Activated CD4-positive, alpha-beta T cell treated with anti-CD3 and anti-CD28 coated beads for 36 hours (primary cell): ENCODE data around the gene ARHGAP15. TPM values are rescaled to one million over a fixed set of nuclear protein-coding genes. Genes with fewer than 3 reads are reported as not detected.

ENCODE experiments used
- ATAC-seq: fragments of 200-7000 bp; cut with Tn5 transposase; one replicate; pipeline ENCODE4 v1.10.0; 2021; ENCODE audit warnings: mild to moderate bottlenecking, moderate library complexity
- CTCF ChIA-PET: fragments of 350-600 bp; sonication (Branson Sonifier 250); formaldehyde crosslinking; loops from one replicate; lab custom pipeline; 2021; ENCODE audit warnings: antibody characterized with exemption; lab: Charles Lee
- POLR2A ChIA-PET: fragments of 350-600 bp; sonication (Branson Sonifier 250); formaldehyde crosslinking; loops from one replicate; lab custom pipeline; 2021; ENCODE audit warnings: antibody characterized with exemption, inconsistent platforms; lab: Charles Lee
- DNase-seq: peaks from one replicate; pipeline ENCODE4 v3.0.0-alpha.2; 2020
- H3K27ac Mint-ChIP-seq: one replicate; pipeline ENCODE4 v1.8.0; 2021; ENCODE audit warnings: mixed read lengths
- H3K27me3 Mint-ChIP-seq: one replicate; pipeline ENCODE4 v1.8.0; 2021; ENCODE audit warnings: mixed read lengths
- H3K36me3 Mint-ChIP-seq: one replicate; pipeline ENCODE4 v1.8.0; 2021; ENCODE audit warnings: low read depth, mixed read lengths
- H3K4me1 Mint-ChIP-seq: one replicate; pipeline ENCODE4 v1.8.0; 2021; ENCODE audit warnings: mixed read lengths
- H3K4me3 Mint-ChIP-seq: one replicate; pipeline ENCODE4 v1.8.0; 2021; ENCODE audit warnings: mild to moderate bottlenecking, moderate library complexity, mixed read lengths
- H3K9me3 Mint-ChIP-seq: one replicate; pipeline ENCODE4 v1.8.0; 2021; ENCODE audit warnings: low read depth, mixed read lengths
- intact Hi-C, 2 experiments: fragments of 100-400 bp; cut with DNase I in 1 of 2; cut with micrococcal nuclease in 1 of 2; formaldehyde crosslinking; loops; one replicate each; pipeline versions ENCODE4 v1.14.2 to v1.15.1; 2022 to 2024; cut with DNase I, micrococcal nuclease
- total RNA-seq, 2 experiments: library from RNA; stranded (reverse); gene quantifications; one replicate each; pipeline ENCODE4 v1.2.3, GENCODE V29; 2021

Gene ARHGAP15
- total RNA-seq, 2 experiments from 2014 or later, result 62.6 to 64.3 TPM

GRCh38 chr2:143690235-143690634 lies 561.0 kb downstream of the ARHGAP15 start:
- Mint-ChIP-seq H3K9me3 (no peaks in the 10 kb centered on the region), H3K27me3 (no peaks in the 10 kb centered on the region), H3K4me1 (peaks cover 53% of the 10 kb centered on the region), H3K36me3 (peaks cover 17% of the 10 kb centered on the region), H3K4me3 (no peak overlapping the region), H3K27ac (no peak overlapping the region)
- no peak for DNase-seq
- intact Hi-C loops, result loop anchor here in 1 of 2 experiments (10.0 kb wide), 1 partner anchor 645 kb away; a partner anchor contains a TSS
- ATAC-seq, result peak; percentile 69
- CTCF ChIA-PET, result interaction anchor here (1.0 kb wide), 2 partner anchors 10 to 12 kb away, joined by 3 read pairs; no protein-coding TSS in a partner anchor
- POLR2A ChIA-PET, result interaction anchor here (0.8 kb wide), 1 partner anchor 558 kb away, joined by 3 read pairs; no protein-coding TSS in a partner anchor

- CTCF ChIA-PET, result interaction anchor here (1.0 to 1.2 kb wide), 2 partner anchors 9 to 12 kb away, joined by 3 read pairs; no protein-coding TSS in a partner anchor
- Mint-ChIP-seq H3K4me3 (no peak overlapping the region), H3K9me3 (no peaks in the 10 kb centered on the region), H3K27me3 (no peaks in the 10 kb centered on the region), H3K36me3 (peaks cover 19% of the 10 kb centered on the region), H3K4me1 (peaks cover 54% of the 10 kb centered on the region), H3K27ac (no peak overlapping the region)
- no peak for ATAC-seq
- POLR2A ChIA-PET, result no interaction called here
- DNase-seq, result no peak
- intact Hi-C loops, result loop anchor here in 1 of 2 experiments (10.0 kb wide), 1 partner anchor 644 kb away; a partner anchor contains a TSS
Observed at GRCh38 chr2:143691121-143691520, 561.9 kb downstream of the ARHGAP15 start.

- Mint-ChIP-seq H3K27ac (no peak overlapping the region), H3K36me3 (peaks cover 19% of the 10 kb centered on the region), H3K9me3 (no peaks in the 10 kb centered on the region), H3K4me3 (no peak overlapping the region), H3K4me1 (peaks cover 55% of the 10 kb centered on the region), H3K27me3 (no peaks in the 10 kb centered on the region)
- DNase-seq (no peak), ATAC-seq (no peak)
- CTCF ChIA-PET, result interaction anchor here (1.0 to 1.2 kb wide), 2 partner anchors 8 to 13 kb away, joined by 3 read pairs; no protein-coding TSS in a partner anchor
- POLR2A ChIA-PET, result no interaction called here
- intact Hi-C loops, result loop anchor here in 1 of 2 experiments (10.0 kb wide), 1 partner anchor 643 kb away; a partner anchor contains a TSS
Observed at GRCh38 chr2:143692162-143692561, 562.9 kb downstream of the ARHGAP15 start.

GRCh38 chr2:143692967-143693366 lies 563.7 kb downstream of the ARHGAP15 start:
- H3K36me3 Mint-ChIP-seq, result peaks cover 19% of the 10 kb centered on the region

GRCh38 chr2:143694335-143694734 lies 565.1 kb downstream of the ARHGAP15 start:
- DNase-seq (no peak), ATAC-seq (no peak)
- Mint-ChIP-seq H3K36me3 (peaks cover 14% of the 10 kb centered on the region), H3K4me3 (no peak overlapping the region), H3K27me3 (no peaks in the 10 kb centered on the region), H3K9me3 (no peaks in the 10 kb centered on the region), H3K27ac (no peak overlapping the region), H3K4me1 (peaks cover 60% of the 10 kb centered on the region)
- CTCF ChIA-PET, result interaction anchor here (1.8 kb wide), 1 partner anchor 12 kb away, joined by 5 read pairs; no protein-coding TSS in a partner anchor
- POLR2A ChIA-PET, result no interaction called here
- intact Hi-C loops, result loop anchor here in 1 of 2 experiments (10.0 kb wide), 1 partner anchor 640 kb away; a partner anchor contains a TSS

More at GRCh38 chr2:143692967-143693366, 563.7 kb downstream of the ARHGAP15 start:
- DNase-seq, result no peak
- Mint-ChIP-seq H3K4me1 (peaks cover 60% of the 10 kb centered on the region), H3K27ac (no peak overlapping the region), H3K4me3 (no peak overlapping the region), H3K9me3 (no peaks in the 10 kb centered on the region), H3K27me3 (no peaks in the 10 kb centered on the region)
- intact Hi-C loops, result loop anchor here in 1 of 2 experiments (10.0 kb wide), 1 partner anchor 642 kb away; a partner anchor contains a TSS
- CTCF ChIA-PET, result no interaction called here
- POLR2A ChIA-PET, result no interaction called here
- ATAC-seq, result no peak

GRCh38 chr2:143696651-143697050 lies 567.4 kb downstream of the ARHGAP15 start:
- intact Hi-C loops, result loop anchor here (5.0 to 10.0 kb wide), 2 partner anchors 434 to 638 kb away; a partner anchor contains a TSS
- H3K27ac Mint-ChIP-seq, result no peak overlapping the region

GRCh38 chr2:143697744-143698143 lies 568.5 kb downstream of the ARHGAP15 start:
- H3K9me3 Mint-ChIP-seq, result no peaks in the 10 kb centered on the region
- POLR2A ChIA-PET, result no interaction called here
- ATAC-seq (no peak), DNase-seq (no peak)
- no peaks in the 10 kb centered on the region for H3K27me3 Mint-ChIP-seq
- peaks cover 55% of the 10 kb centered on the region for H3K4me1 Mint-ChIP-seq
- peak overlapping the region; percentile 65 for H3K27ac Mint-ChIP-seq
- intact Hi-C loops, result loop anchor here (1.0 to 10.0 kb wide), 4 partner anchors 22 to 637 kb away; a partner anchor contains a TSS
- H3K4me3 Mint-ChIP-seq, result no peak overlapping the region
- H3K36me3 Mint-ChIP-seq, result peaks cover 13% of the 10 kb centered on the region
- CTCF ChIA-PET, result no interaction called here

More at GRCh38 chr2:143696651-143697050, 567.4 kb downstream of the ARHGAP15 start:
- ChIA-PET POLR2A (no interaction called here), CTCF (no interaction called here)
- DNase-seq, result no peak
- ATAC-seq, result no peak
- H3K9me3 Mint-ChIP-seq, result no peaks in the 10 kb centered on the region
- H3K4me3 Mint-ChIP-seq, result no peak overlapping the region
- H3K27me3 Mint-ChIP-seq, result no peaks in the 10 kb centered on the region
- H3K4me1 Mint-ChIP-seq, result peaks cover 56% of the 10 kb centered on the region
- peaks cover 15% of the 10 kb centered on the region for H3K36me3 Mint-ChIP-seq

GRCh38 chr2:143698352-143698751 lies 569.1 kb downstream of the ARHGAP15 start:
- no peak overlapping the region for H3K4me3 Mint-ChIP-seq
- H3K27ac Mint-ChIP-seq, result peak overlapping the region; percentile 65
- DNase-seq (no peak), ATAC-seq (peak; percentile 55)
- peaks cover 19% of the 10 kb centered on the region for H3K36me3 Mint-ChIP-seq
- ChIA-PET POLR2A (no interaction called here), CTCF (interaction anchor here (0.9 to 1.0 kb wide), 2 partner anchors 9 to 32 kb away, joined by 3 read pairs; no protein-coding TSS in a partner anchor)
- intact Hi-C loops, result loop anchor here (1.0 to 10.0 kb wide), 4 partner anchors 23 to 636 kb away; a partner anchor contains a TSS
- H3K4me1 Mint-ChIP-seq, result peaks cover 58% of the 10 kb centered on the region
- no peaks in the 10 kb centered on the region for H3K9me3 Mint-ChIP-seq
- H3K27me3 Mint-ChIP-seq, result no peaks in the 10 kb centered on the region

GRCh38 chr2:143698888-143699570 lies 569.8 kb downstream of the ARHGAP15 start:
- intact Hi-C loops, result loop anchor here (1.0 to 10.0 kb wide), 5 partner anchors 24 to 715 kb away; a partner anchor contains a TSS
- CTCF ChIA-PET, result interaction anchor here (0.6 to 1.0 kb wide), 3 partner anchors 10 to 1187 kb away, joined by 3 read pairs; no protein-coding TSS in a partner anchor

GRCh38 chr2:143700865-143701264 lies 571.6 kb downstream of the ARHGAP15 start:
- DNase-seq (no peak), ATAC-seq (no peak)
- peaks cover 71% of the 10 kb centered on the region for H3K4me1 Mint-ChIP-seq
- ChIA-PET POLR2A (no interaction called here), CTCF (interaction anchor here (1.4 kb wide), 1 partner anchor 9 kb away, joined by 3 read pairs; no protein-coding TSS in a partner anchor)
- H3K36me3 Mint-ChIP-seq, result peaks cover 37% of the 10 kb centered on the region
- H3K27ac Mint-ChIP-seq, result no peak overlapping the region
- H3K4me3 Mint-ChIP-seq, result no peak overlapping the region
- H3K27me3 Mint-ChIP-seq, result no peaks in the 10 kb centered on the region
- peaks cover 2% of the 10 kb centered on the region for H3K9me3 Mint-ChIP-seq
- intact Hi-C loops, result loop anchor here in 1 of 2 experiments (2.0 to 10.0 kb wide), 4 partner anchors 439 to 884 kb away; no protein-coding TSS in a partner anchor

More at GRCh38 chr2:143698888-143699570, 569.8 kb downstream of the ARHGAP15 start:
- no peak overlapping the region for H3K4me3 Mint-ChIP-seq
- POLR2A ChIA-PET, result no interaction called here
- H3K9me3 Mint-ChIP-seq, result no peaks in the 10 kb centered on the region
- DNase-seq (no peak), ATAC-seq (peak; percentile 81)
- H3K27ac Mint-ChIP-seq, result peak overlapping the region; percentile 12
- no peaks in the 10 kb centered on the region for H3K27me3 Mint-ChIP-seq
- peaks cover 63% of the 10 kb centered on the region for H3K4me1 Mint-ChIP-seq
- H3K36me3 Mint-ChIP-seq, result peaks cover 25% of the 10 kb centered on the region

- no peak overlapping the region for H3K27ac Mint-ChIP-seq
- no peak for DNase-seq
- H3K27me3 Mint-ChIP-seq, result no peaks in the 10 kb centered on the region
- no peak overlapping the region for H3K4me3 Mint-ChIP-seq
- intact Hi-C loops, result loop anchor here in 1 of 2 experiments (2.0 to 10.0 kb wide), 4 partner anchors 439 to 883 kb away; no protein-coding TSS in a partner anchor
- H3K9me3 Mint-ChIP-seq, result peaks cover 3% of the 10 kb centered on the region
- H3K4me1 Mint-ChIP-seq, result peaks cover 65% of the 10 kb centered on the region
- CTCF ChIA-PET, result no interaction called here
- no peak for ATAC-seq
- H3K36me3 Mint-ChIP-seq, result peaks cover 40% of the 10 kb centered on the region
- POLR2A ChIA-PET, result no interaction called here
Observed at GRCh38 chr2:143701785-143702184, 572.6 kb downstream of the ARHGAP15 start.
